ENCODE results near the gene CHTF18. TPM values are rescaled to one million over a fixed set of nuclear protein-coding genes. Genes with fewer than 3 reads are reported as not detected.

The CHTF18 gene
- total RNA-seq, 4 donors from 2014 or later, result 2.0 to 8.8 (median 3.4) TPM

DNA sequence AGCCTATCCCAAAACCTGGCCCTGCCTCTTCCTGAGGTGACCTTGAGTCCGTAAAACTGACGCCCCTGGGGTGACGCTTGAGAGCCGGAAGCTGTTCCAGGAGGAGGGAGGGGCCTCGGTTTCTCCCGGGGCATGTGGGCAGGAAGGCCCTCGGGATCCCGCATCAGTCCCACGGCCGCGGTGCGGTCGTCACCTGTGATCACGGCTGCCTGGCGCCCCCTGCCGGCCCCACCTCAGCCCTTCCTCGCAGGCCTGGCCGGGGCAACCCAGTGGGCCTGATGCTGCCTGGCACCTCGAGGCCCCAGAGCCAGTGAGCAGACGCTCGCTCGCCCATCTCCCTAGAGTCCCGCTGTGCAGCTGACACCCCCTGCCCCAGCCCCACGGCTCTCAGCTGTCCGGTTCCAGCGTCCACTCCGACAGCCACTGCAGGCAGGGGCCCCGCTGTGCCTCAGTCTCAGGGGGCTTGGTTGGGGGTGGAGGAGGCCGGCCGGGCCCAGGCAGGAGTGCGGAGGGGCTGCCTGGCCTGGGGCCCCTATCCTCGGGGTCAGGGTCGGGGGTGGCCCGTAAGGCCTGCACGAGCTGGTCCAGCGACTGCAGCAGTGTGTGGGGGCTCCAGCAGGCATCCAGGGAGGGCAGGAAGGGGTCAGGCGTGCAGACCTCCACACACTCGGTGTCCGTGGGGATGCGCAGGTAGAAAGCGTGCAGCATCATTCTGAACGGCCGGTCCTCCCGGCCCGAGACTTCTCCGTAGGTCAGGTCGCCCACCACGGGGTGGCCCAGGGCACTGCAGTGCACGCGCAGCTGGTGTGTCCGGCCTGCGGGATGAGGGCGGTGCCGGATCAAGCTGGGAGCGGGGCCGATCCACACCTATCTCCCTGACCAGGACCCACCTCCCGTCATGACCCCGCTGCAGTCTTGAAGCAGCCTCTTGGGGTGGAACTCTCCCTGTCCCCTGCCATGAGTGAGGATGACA, 2.6 kb upstream of the CHTF18 start:
- H3K4me3 ChIP-seq, result no peak overlapping the region
- intact Hi-C loops (cut with DNase I), result loop anchor here (1.0 kb wide), 1 partner anchor 75 kb away; no protein-coding TSS in a partner anchor
- WGBS, result 93% methylated on average over 8 of the region's 58 CpGs
- H3K27me3 ChIP-seq, result peaks cover 0 to 31% (median 9%) of the 10 kb centered on the region in 4 donors
- DNase-seq (ENCODE audit: extremely low spot score), result no peak
- H3K4me1 ChIP-seq, result peaks cover 23 to 51% (median 37%) of the 10 kb centered on the region in 4 donors
- TF ChIP-seq, protein P1, sequence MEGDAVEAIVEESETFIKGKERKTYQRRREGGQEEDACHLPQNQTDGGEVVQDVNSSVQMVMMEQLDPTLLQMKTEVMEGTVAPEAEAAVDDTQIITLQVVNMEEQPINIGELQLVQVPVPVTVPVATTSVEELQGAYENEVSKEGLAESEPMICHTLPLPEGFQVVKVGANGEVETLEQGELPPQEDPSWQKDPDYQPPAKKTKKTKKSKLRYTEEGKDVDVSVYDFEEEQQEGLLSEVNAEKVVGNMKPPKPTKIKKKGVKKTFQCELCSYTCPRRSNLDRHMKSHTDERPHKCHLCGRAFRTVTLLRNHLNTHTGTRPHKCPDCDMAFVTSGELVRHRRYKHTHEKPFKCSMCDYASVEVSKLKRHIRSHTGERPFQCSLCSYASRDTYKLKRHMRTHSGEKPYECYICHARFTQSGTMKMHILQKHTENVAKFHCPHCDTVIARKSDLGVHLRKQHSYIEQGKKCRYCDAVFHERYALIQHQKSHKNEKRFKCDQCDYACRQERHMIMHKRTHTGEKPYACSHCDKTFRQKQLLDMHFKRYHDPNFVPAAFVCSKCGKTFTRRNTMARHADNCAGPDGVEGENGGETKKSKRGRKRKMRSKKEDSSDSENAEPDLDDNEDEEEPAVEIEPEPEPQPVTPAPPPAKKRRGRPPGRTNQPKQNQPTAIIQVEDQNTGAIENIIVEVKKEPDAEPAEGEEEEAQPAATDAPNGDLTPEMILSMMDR (IDR thresholded peaks at IDR 0.05), result peak; percentile 44 to 69 (median 46)
- TF ChIP-seq EP300 (IDR thresholded peaks at IDR 0.05), result no peak
- no peak for TF ChIP-seq POLR2AphosphoS5 (IDR thresholded peaks at IDR 0.05)
- peaks cover 0 to 17% (median 13%) of the 10 kb centered on the region in 4 donors for H3K36me3 ChIP-seq
- H3K27ac ChIP-seq (replicated peaks in 1 of 4), result no peak overlapping the region
- no peaks in the 10 kb centered on the region for H3K9me3 ChIP-seq

GRCh38 chr16:787321-787966, 976 bp upstream of the CHTF18 start:
- no peak for DNase-seq (ENCODE audit: extremely low spot score)
- intact Hi-C loops (cut with DNase I), result no loop called here
- Histone ChIP-seq H3K27me3 (peaks cover 0 to 15% (median 7%) of the 10 kb centered on the region in 4 donors), H3K4me3 (peak overlapping the region; percentile 86 to 99 (median 96)), H3K9me3 (no peaks in the 10 kb centered on the region), H3K27ac (replicated peaks in 1 of 4) (peak overlapping the region; percentile 68 to 84 (median 80)), H3K36me3 (peaks cover 0 to 32% (median 19%) of the 10 kb centered on the region in 4 donors), H3K4me1 (peaks cover 23 to 51% (median 37%) of the 10 kb centered on the region in 4 donors)
- WGBS, result 81% methylated on average over 12 of the region's 47 CpGs
- TF ChIP-seq POLR2AphosphoS5 (IDR thresholded peaks at IDR 0.05), result no peak
- no peak for TF ChIP-seq EP300 (IDR thresholded peaks at IDR 0.05)
- TF ChIP-seq, protein P1 (IDR thresholded peaks at IDR 0.05), result no peak
- TF ChIP-seq POLR2A (IDR thresholded peaks at IDR 0.05; ENCODE audit: low read depth), result no peak

- H3K27ac ChIP-seq (replicated peaks in 1 of 4), result peak within 1 kb of the TSS; percentile 68 to 84 (median 80)
- H3K27me3 ChIP-seq, result peaks cover 0 to 10% (median 3%) of the 10 kb centered on the region in 4 donors
- peaks cover 23 to 51% (median 37%) of the 10 kb centered on the region in 4 donors for H3K4me1 ChIP-seq
- H3K9me3 ChIP-seq, result no peaks in the 10 kb centered on the region
- DNase-seq (ENCODE audit: extremely low spot score), result no peak
- H3K36me3 ChIP-seq, result peaks cover 0 to 38% (median 20%) of the 10 kb centered on the region in 4 donors
- intact Hi-C loops (cut with DNase I), result no loop called here
- TF ChIP-seq POLR2AphosphoS5 (IDR thresholded peaks at IDR 0.05), result no peak
- no peak for TF ChIP-seq POLR2A (IDR thresholded peaks at IDR 0.05; ENCODE audit: low read depth)
- TF ChIP-seq EP300 (IDR thresholded peaks at IDR 0.05), result no peak
- TF ChIP-seq, protein P1 (IDR thresholded peaks at IDR 0.05), result no peak
- peak within 1 kb of the TSS; percentile 86 to 99 (median 96) for H3K4me3 ChIP-seq
- 4% methylated on average over 14 of the region's 45 CpGs for WGBS
Observed at GRCh38 chr16:787978-788398, 432 bp upstream of the CHTF18 start, which contains the start of gene RPUSD1. TSS of gene RPUSD1 (minus strand) at chr16:788381. CDS start at chr16:787737, 644 bp downstream.

DNA sequence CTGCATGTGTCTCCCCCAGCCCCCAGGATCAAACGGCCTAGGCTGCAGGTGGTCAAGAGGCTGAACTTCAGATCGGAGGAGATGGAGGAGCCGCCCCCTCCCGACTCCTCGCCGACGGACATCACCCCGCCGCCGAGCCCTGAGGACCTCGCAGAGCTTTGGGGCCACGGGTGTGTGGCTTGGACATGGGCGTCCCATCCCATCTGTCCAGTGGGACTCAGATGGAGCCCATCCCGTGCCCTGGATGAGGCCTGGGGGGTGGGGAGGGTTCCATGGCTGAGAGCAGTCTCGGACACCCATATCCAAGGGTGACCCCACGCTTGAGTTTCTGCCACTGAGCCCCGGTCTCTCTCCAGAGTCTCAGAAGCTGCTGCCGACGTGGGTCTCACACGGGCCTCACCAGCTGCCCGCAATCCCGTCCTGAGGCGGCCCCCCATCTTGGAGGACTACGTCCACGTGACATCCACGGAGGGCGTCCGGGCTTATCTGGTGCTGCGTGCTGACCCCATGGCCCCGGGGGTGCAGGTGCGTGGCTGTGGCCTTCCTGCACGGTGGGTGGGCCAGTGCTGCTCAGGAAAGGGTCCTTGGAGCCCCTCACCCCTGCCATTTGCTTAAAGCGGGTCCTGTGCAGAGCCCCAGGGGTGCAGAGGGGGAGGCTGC, 901 bp downstream of the CHTF18 start:
- H3K36me3 ChIP-seq, result peaks cover 0 to 43% (median 25%) of the 10 kb centered on the region in 4 donors
- WGBS, result 92% methylated on average over 10 of the region's 33 CpGs
- H3K9me3 ChIP-seq, result no peaks in the 10 kb centered on the region
- H3K27me3 ChIP-seq, result no peaks in the 10 kb centered on the region
- TF ChIP-seq, protein P1 (IDR thresholded peaks at IDR 0.05), result no peak
- TF ChIP-seq POLR2AphosphoS5 (IDR thresholded peaks at IDR 0.05) (no peak), EP300 (IDR thresholded peaks at IDR 0.05) (no peak), POLR2A (IDR thresholded peaks at IDR 0.05; ENCODE audit: low read depth) (no peak)
- peak overlapping the region; percentile 86 to 99 (median 96) for H3K4me3 ChIP-seq
- intact Hi-C loops (cut with DNase I), result no loop called here
- peaks cover 23 to 38% (median 28%) of the 10 kb centered on the region in 4 donors for H3K4me1 ChIP-seq
- DNase-seq (ENCODE audit: extremely low spot score), result no peak
- peak overlapping the region in 1 of 4 donors; percentile 67 for H3K27ac ChIP-seq (replicated peaks in 1 of 4)
